HG02852 (cell line): ENCODE measurements around the gene PRUNE1.

Source experiments
- ATAC-seq: cut with Tn5 transposase; IDR thresholded peaks from one replicate; pipeline ENCODE4 v1.9.1; 2021; ENCODE audit warnings: mild to moderate bottlenecking, moderate library complexity; ENCODE audit not compliant: unreplicated experiment

Gene PRUNE1

GRCh38 chr1:151047925-151048644, 39.8 kb downstream of the PRUNE1 start:
- ATAC-seq, result peak; percentile 58

- ATAC-seq, result no peak
Observed at GRCh38 chr1:151048645-151049032, 40.4 kb downstream of the PRUNE1 start.

- ATAC-seq, result no peak
Observed at GRCh38 chr1:151049458-151049857, 41.2 kb downstream of the PRUNE1 start.

GRCh38 chr1:151050051-151050688, 41.9 kb downstream of the PRUNE1 start:
- no peak for ATAC-seq

DNA sequence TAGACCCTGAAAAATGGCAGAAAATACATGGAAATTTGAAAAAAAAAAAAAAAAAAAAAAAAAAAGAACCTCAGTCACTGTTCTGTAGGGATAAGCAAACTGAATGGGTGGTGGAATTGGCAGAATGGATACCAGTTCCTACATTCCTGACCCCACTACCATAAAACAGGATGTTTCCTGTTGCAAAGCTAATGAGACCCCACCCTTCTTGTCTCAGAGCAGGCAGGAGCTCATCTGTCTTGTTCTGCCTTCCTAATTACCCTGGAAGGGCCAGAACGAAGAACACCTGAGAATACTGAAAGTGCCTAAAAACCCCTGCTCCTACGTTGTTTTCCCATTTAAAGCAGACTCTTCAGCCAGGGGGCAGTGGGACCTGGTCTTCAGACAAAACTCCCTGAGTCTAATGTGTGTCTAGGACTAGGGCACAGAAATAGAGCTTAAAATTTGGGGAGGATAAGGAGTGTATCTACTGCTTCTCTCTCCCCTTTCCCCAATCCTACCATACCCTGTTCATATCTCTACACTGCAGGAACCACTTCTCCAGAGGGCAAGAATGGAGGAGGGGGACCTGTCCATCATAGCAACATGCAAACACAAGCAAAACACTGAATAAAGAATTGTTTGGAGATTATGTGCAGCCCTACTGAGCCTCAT, 43.2 kb downstream of the PRUNE1 start:
- no peak for ATAC-seq

DNA sequence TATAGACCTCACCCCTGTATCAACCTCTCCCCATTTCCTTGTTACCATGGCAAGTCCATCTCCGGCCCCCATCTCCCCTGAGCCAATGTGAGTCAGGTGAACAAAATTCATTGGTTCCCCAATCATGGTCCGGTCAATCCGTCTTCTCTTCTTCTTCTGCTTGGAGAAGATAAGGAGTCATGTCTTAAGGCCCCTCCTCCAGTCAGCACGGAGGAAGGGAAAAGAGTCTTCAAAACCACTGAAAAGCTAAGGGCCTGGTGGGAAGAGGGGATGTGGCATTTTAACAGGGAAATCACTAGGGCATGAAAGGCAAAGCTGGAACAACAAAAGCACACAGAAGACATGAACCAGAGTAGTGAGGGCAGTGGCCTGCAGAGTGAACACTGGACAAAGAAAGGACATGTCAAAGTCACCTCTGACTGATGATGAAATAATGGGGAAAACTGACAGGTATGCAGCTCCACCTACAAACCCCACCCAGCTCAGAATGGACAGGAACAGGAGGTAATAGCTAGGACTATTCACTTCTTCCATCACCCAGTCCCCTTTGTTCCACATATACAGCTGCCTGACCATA, 46.8 kb downstream of the PRUNE1 start:
- ATAC-seq, result no peak

DNA sequence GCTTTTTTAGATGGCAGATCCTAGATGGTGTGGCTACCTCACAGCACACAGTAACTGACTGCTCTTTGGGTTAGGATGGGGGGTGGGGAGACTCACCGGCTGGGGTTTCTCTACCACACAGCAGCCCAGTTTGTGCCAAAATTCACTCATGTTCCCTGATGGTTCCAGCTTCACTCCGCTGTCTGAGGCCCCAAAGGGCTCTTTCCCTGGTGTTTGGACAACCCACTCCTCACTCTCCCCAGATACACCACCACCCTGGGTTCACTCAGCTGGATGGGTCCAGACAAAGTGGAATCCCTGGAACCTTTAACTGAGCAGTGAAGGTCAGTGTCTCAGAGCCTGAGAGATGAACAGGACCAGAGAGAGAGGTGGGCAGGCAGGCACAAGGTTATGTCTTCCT, 47.3 kb downstream of the PRUNE1 start:
- no peak for ATAC-seq

DNA sequence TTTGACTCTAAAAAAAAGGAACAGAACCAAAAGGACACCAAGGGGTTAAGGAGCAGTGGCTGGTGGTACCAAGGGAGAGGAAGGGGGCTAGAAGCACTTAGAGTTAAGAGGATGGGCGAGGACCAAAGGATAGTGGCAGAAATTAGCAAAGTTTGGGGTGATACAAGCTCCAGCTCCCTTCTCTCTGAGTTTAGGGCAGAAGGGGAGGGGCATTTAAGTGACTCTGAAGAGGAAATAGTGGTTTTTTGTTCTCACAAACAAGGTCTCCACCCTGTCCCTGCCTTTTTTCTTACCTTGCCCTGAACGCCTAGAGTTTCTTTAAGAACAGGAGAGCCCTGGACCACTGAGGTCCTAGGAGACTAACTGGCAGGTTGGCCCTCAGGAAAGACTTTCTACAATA, 47.9 kb downstream of the PRUNE1 start:
- no peak for ATAC-seq

- ATAC-seq, result no peak
Observed at GRCh38 chr1:151058692-151059091, 50.4 kb downstream of the PRUNE1 start.

DNA sequence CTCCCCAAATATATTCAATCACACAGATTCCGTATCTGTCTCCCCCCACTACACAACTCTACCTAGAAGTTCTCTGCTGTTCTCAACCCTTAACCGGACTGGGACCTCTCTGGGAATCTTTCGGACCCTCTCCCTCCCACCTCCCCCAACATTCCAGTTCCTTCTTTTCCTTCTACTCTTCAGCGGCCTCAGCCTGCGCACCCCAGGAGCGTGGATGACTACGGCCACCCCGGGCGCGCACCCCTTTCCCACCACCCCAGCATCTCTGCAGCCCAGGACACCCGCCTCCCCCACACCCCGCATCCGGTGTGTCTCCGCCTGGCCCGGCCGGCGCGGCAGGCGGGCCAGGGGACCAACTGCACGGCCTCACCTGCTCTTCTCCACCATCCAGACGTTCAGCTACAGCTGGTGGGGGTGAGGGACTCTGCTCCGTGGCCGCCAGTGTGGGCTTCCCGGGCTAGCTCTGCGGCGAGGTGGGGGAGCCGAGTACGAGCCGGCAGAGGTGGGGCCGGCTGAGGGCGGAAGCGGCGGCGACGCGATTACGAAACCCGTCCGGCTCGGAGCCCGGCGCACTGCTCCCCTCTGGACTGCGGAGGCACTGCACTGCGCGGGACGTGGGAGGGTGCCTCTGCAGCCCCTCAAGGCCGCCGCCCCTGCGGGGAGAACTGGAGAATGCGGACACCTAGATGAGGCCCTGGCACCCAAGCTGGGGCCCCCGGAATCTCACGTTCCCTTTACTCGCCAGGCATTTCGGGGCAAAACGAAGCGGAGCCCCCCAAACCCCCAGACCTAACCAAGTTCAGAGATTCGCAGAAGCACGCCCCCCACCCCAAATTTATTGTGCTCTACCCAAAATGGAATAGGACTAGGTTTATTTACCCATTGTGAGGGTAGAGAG, 51.1 kb downstream of the PRUNE1 start, which contains the start of gene CDC42SE1:
TSS of gene CDC42SE1 (minus strand) at position 514 of the 898 bp plus-strand sequence. CDS start 3,892 bp downstream, outside the sequence.
- ATAC-seq, result peak; percentile 79

DNA sequence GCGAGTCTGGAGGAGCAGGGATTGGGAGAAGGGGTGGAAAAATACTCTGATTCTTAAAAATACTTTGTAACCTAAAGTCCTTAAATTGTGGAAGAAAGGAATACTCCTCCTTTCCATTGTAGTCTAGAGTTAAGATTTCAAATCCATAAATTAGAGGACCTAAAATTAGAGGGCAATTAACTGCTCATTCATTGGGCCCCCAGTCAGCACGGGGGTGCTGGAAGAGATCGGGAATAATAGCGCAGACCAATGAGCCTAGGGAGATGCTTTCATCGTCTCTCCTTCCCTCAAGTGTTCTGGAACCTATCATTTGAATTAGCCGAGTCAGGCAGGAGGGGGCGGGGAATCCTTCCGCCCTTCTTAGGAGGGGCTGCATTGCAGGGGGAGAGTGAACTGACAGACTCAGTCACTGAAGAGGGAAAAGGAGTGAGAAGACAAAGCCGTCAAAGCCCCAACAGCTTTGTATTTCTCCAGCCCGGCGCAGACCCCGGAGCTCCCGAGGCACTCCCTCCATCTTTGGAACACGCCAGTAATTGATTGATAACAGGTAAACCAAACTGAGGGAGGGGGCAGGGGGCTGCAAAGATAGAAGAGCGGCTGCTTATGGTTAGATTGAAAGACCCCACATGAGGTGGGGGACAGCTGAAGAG, 51.9 kb downstream of the PRUNE1 start, which contains the start of gene MLLT11:
TSS of gene MLLT11 (plus strand) at position 391 of the 650 bp plus-strand sequence. CDS start 6,828 bp downstream, outside the sequence.
- no peak for ATAC-seq

DNA sequence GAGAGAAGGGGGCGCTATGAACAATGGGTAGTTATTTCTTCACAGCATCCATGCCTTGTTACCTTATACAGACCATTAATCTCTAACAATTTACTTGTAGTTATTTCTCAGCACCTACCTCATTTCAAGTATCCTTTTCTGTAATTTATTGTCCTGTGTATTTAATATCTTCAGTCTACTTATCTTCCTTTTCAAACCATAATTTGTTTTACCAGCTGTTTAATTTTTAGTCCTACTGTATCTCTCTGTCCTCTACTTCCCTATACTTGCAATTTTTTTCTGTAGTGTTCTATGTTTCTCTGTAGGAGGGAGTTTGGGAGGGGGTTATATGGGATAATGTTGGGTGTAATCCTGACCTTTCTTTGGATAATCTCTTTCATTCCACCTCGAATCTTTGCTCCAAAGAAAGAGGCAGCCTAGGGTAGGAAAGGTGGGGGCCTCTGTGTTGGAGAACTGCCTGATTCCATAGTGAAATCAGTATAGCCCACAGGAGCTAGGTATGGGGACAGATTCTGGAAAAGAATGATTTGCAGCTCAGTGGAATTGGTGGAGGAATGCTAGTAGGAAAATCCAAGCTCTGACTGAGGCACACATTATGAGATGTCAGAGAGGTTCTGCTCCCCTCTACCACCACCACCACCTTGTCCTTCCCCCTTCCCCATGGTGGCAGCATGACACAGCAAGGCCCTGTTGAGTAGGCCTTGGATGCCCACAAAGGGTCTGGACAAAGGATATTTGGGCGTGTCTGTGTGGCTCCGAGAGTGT, 52.6 kb downstream of the PRUNE1 start:
- ATAC-seq, result no peak

DNA sequence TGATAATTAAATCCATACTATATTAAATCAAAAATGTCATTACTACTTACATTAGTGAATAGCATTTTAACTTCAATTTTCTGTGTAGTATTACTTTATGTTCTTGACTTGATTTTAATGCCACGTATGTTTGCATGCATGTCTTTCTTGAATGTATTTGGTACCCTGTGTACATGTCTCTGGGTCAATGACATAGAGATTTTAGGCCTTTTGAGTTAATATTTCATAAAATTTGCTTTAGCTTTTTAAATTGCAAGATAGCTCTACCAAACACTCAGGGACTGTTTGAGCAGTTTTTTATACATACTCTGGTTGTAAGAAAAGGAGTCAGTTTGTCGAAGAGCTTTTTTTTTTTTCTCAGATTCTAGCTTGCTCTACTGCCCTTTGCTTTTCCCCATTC, 53.5 kb downstream of the PRUNE1 start:
- no peak for ATAC-seq

DNA sequence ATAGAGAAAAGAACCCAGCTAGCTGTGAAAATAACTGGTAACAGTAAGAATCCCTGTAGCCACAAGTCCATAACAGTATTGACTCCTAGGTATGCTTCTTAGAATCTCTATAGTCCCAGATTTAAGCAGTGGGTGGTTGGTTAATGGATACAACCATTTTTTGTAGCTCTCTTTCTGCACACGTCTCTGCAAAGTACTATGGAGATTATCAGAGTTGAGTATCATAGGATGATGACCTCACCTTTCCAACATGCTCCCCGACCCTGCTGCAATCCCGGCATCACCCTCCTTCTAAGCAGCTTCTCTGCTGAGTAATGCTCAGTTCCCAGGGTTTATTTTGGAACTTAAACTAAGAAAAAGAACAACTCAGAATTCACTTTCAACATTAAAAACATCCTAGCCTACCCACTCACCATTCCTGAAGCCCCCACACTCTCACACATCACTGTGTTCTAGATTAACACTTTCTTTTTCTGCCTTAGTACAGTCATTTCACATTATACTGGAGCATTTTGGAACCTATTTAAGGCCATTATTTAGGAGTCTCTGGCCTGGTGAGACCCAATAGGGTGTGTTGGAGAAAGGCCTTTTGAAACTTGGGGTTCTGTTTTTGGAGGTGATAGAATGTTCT, 54.6 kb downstream of the PRUNE1 start:
- ATAC-seq, result no peak

- ATAC-seq, result no peak
Observed at GRCh38 chr1:151065089-151065645, 56.9 kb downstream of the PRUNE1 start.

DNA sequence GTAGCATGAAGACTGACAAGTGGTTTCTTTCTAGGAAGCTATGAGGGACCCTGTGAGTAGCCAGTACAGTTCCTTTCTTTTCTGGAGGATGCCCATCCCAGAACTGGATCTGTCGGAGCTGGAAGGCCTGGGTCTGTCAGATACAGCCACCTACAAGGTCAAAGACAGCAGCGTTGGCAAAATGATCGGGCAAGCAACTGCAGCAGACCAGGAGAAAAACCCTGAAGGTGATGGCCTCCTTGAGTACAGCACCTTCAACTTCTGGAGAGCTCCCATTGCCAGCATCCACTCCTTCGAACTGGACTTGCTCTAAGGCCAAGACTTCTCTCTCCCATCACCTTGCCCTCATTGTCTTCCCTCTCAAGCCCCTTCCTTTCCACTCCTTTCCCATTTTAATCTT, 58.9 kb downstream of the PRUNE1 start:
- no peak for ATAC-seq

DNA sequence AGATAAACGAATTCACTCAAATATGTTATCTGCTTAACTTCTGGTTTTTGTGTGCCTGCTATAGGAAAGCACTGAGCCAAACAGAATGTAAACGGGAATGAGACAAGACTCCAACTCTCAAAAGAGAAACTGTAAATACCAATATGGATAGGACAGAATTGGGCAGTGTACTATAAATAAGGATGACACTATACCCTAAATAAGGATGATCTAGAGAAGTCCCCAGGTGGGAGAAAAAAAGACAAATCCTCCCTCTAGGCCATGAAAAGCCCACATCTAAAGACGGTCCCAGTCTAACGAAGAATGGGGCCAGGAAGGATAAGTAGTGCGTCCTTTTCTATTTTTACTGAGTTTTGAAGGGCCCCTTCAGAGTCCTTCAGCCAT, 60.8 kb downstream of the PRUNE1 start:
- ATAC-seq, result no peak

- peak; percentile 73 for ATAC-seq
Observed at GRCh38 chr1:151070474-151071276, 62.4 kb downstream of the PRUNE1 start, which contains the start of gene GABPB2. TSS of gene GABPB2 (plus strand) at chr1:151070761. CDS start at chr1:151088190, 17,429 bp downstream.
